ENCODE results near the gene SH3PXD2B.

SH3PXD2B gene

DNA sequence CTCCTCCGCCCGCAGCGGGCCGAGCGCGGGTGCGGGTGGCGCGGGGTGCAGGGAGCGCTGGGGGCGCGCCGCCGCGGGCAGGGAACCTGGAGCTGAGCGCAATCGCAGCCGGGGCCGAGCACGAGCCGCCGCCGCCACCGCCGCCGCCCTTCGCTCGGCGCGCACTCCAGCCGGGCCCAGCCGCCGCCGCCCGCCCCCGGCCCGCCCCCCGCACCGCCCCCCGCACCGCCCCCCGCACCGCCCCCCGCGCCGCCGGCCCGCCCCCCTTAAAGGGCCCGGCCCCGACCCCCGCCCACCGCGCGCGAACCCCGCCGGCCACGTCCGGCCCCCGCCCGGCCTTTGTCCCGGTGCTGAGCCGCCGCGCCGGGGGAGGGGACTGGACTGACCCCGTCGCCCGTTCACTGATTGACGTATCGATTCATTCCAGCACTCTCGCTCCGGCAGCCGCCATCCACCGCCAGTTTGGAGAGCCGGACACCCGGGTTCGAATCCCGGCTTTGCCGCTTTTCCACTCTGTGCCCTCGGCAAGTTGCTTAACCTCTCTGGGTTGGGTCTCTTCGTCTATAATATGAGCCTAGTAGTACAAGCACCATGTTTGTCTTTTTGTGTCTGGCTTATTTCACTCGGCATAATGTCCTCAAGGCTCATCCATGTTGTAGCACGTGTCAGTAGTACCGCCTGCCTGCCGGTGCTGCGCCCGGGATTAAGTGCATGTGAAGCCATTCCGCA lies at the start of gene SH3PXD2B:
Gene SH3PXD2B (minus strand): TSS at position 168 of the 729 bp plus-strand sequence. CDS start 173 bp downstream, outside the sequence.
- peak; percentile 50 for DNase-seq (ENCODE audit: low read depth)

DNA sequence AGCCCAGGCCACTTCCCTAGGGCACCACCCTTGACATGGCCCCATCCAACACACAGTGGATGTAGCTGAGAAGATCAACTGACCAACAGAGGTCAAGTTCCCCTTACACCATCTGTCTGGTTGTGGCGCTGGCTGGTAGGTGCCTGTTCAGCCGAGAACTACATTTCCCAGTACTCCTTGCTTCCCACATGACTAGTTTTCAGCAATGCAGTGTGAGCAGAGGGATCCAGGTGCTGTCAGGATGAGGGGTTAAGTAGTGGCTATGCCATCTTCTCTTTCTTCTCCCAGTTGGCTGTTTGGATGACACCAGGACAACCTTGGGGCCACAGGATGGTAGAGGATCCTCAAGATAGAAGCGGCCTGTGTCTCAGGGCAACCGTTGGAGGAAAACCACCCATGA lies 48.6 kb upstream of the SH3PXD2B start:
- DNase-seq (ENCODE audit: low read depth), result no peak

DNA sequence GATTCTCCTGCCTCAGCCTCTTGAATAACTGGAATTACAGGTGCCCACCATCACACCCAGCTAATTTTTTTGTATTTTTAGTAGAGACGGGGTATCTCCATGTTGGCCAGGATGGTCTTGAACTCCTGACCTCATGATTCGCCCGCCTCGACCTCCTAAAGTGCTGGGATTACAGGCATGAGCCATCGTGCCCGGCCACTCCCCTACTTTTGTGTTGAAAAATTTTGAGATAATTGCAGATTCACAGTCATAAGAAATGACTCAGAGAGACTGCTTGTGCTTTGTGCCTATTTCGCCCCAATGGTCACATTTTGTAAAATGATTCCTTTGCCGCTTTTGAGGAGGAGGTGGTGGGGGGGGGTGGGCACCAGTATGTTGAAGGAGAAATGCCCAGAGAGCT lies 48.1 kb upstream of the SH3PXD2B start:
- no peak for DNase-seq (ENCODE audit: low read depth)

DNA sequence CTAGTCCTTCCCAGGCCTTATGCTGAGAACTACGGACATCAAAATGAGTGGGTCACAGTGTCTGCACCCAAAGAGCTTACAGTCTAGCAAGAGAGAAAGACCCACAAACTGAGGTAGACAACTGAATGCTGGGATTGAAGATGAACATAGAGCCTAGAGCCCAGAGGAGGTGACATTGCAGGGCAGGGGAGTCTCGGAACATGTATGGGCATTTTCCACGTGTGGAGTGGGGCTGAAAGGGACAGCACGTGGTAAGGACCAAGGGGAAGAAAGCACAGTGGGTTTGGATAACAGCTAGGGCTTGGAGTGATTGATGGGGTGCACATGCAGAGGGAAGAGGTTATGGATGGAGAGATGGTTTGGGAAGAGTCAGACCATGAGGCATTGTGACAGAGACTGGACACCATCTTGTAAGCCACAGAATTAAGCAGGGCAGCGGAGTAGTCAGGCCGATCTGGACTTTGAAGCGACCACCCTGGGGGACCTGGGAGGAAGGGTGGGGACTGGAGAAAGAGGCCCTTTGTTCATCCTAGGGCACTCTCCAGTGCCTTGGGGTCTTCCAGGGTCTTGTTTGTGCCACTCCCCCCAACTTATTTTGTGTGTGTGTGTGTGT lies 47.5 kb upstream of the SH3PXD2B start:
- no peak for DNase-seq (ENCODE audit: low read depth)

DNA sequence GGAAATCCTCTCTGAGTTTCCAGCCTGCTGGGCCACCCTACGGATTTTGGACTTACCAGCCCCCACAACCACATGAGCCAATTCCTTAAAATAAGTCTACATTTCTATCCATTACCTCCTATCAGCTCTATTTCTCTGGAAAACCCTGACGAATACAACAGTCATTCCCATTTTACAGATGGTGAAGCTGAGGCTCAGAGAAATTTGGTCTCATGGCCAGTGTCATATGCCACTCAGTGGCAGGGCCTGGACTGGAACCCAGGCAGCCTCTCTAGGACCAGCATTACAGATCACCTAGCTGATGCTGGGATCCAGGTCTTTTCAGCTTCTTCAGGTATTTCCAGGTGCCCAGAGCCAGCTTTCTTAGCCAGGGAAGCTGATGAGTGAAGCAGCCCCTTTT lies 45.0 kb upstream of the SH3PXD2B start:
- DNase-seq (ENCODE audit: low read depth), result no peak

DNA sequence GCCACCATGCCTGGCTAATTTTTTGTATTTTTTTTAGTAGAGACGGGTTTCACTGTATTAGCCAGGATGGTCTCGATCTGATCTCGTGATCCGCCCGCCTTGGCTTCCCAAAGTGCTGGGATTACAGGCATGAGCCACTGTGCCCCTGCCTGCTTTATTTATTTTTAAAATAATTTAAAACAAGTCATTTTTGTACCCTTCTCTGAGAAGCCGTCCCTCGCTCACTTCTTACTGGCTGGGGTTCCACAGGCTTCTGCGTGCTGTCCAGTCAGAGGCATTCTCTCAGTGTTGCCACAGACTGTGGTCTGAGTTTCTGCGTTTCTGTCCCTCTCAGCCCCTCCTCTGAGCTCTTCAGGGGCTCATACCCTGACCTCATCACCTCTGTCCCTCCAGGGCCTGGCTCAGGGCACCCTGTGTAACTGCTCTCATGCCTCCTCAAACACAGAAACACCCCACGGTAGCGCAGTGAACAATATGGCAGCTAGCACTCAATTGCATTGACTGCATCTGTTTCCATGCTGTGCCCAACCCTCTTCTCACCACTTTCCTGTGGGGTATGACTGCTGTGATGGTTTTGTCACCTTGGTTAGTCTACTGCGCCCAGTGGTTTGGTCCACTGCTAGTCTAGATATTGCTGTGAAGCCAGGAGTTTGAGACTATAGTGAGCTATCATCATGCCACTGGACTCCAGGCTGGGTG lies 44.3 kb upstream of the SH3PXD2B start:
- DNase-seq (ENCODE audit: low read depth), result no peak

DNA sequence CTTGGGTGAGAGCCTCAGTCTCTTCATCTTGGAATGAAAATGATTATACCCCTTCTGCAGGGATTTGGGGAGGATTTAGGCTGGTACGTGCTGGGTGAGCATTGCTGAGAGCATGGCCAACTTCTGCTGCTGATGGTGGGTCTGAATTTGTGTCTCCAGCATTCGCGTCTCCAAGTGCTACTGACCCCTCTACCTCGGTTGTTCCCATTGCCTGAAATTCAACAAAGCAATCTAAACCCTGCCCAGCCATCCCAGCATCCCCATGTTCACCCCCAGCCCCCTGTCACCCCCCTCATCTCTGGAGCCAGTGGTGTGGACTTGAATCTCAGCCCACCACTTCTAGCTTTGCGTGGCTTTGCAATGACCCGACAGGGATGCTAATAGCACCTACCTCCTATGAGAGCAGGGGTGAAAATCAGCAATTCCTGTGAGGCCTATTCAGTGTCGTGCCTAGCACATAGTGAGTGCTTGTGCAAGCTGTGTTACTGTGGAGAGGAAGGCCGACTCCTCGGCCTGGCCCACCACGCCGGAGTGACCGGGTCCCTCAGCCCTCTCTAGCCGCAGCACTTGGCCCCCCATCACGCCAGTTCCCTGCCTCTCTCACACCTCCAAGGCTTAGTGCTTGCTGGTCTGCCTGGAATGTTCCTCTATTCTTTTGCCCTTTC lies 43.4 kb upstream of the SH3PXD2B start:
- no peak for DNase-seq (ENCODE audit: low read depth)

DNA sequence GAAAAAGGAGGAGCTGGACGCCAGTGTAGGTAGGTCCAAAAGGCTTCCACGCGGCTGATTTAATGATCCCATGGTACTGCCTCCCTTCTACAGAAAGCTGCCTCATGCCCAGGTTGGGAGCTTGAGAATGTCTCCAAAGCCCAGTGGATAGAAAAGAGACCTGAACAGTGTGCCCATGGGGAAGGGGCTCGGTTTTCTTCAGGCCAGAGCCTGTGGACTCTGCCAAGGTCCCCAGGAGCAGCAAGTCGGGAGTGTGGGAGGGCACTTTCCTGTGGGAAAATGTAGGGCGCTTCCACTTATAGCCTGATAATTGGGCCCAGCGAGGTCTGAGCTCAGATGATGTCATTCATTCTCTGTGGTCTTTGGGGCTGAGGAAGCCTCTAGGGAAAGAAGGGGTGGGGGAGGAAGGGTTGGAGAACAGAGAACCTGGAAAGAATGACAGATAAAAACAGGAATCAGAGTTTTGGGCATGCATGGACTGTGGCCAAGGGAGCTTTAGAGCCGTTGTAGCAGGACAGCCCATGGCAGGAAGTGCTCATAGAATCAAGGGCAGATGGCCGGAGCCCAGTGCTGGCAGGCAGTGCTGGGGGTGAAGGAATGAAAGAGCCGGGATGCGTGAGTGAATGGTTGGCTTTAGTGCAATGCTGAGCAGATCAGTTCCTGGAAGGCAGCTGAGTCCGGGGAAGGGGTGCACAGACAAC lies 42.5 kb upstream of the SH3PXD2B start:
- peak; percentile 23 for DNase-seq (ENCODE audit: low read depth)

DNA sequence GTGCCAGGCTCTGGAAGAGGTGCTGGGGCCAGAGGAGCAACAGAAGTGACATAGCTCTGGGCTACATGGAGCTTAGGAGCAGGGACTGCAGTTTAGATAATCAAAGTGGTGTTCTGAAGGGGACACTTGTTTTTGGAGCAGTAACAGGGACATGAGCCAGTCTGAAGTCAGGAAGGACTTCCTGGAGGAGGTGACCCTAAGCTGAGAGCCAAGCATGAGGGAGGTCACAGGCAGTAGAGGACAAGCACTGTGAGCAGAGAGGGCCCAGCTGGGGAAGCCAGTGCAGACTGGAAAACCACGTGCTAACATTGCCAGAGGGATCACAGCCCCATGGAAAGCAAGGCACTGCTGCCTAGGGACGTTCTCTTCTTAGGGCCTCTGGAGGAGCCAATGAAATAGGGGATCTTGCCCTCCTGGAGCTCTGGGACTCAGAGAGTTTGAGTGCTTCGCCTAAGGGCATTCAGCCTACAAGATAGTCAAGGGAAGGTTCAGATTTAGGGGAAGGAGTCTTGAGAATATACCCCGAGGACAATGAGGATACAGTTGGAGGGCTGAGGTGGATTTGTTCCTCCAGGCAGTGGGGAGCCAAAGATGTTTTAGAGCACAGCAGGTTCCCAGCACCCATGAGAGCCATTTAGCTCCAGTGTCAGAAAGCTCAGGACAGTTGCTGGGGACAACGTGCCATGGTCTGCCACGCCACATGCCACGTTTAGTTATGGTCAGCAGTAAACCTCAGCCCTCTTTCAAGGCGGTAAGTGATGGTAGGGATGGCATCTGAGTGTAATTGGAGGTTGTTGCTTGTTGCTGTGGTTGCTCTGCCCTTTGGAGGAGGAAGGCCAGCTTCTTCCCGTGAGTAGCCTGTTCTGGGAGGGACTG lies 40.5 kb upstream of the SH3PXD2B start:
- DNase-seq (ENCODE audit: low read depth), result no peak

DNA sequence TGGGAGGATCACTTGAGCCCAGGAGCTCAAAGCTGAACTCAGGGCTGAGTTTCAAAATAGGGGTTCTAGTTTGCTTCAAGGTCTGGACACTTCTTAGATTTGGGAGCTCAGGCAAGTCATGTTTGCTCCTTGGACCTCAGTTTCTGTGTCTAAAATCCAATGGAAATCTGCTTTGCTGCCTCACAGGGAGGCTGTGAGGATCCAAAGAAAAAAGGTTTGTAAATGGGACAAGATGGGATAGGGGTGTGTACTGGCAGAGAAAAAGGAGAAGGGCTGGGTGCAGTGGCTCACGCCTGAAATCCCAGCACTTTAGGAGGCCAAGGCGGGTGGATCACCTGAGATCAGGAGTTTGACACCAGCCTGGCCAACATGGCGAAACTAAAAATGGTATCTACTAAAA lies 39.6 kb upstream of the SH3PXD2B start:
- no peak for DNase-seq (ENCODE audit: low read depth)

DNA sequence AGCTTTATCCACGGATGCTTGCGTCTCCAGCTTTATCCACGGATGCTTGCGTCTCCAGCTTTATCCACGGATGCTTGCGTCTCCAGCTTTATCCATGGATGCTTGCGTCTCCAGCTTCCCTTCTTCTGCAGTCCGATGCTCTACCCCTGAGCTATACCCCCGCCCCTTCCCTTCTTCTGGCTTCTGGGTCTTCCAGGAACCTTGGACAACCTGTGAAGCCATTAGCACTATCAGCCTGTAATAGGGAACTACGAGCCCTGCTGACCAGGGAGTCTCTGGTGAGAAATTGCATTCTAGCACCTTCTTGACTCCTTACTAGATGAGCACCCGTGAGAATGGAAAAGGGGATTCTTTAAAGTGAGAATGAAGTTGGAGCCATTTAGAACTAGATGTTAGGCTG lies 39.1 kb upstream of the SH3PXD2B start:
- no peak for DNase-seq (ENCODE audit: low read depth)

DNA sequence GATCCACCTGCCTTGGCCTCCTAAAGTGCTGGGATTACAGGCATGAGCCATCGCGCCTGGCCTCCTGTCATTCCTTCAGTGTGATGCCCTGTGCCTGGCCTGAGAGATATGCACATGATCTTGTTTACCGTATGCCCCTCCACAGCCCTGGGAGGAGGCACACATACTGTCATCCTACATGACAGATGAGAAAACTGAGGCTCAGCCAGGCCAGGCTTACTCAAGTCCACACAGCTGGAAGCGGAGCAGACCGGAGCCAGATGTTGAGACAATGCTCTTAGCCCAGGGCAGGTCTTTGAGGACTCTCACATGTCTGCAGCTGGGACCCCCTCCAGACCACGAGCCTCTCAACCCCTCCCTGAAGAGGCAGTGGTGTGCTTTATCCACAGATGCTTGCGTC lies 38.7 kb upstream of the SH3PXD2B start:
- DNase-seq (ENCODE audit: low read depth), result no peak

DNA sequence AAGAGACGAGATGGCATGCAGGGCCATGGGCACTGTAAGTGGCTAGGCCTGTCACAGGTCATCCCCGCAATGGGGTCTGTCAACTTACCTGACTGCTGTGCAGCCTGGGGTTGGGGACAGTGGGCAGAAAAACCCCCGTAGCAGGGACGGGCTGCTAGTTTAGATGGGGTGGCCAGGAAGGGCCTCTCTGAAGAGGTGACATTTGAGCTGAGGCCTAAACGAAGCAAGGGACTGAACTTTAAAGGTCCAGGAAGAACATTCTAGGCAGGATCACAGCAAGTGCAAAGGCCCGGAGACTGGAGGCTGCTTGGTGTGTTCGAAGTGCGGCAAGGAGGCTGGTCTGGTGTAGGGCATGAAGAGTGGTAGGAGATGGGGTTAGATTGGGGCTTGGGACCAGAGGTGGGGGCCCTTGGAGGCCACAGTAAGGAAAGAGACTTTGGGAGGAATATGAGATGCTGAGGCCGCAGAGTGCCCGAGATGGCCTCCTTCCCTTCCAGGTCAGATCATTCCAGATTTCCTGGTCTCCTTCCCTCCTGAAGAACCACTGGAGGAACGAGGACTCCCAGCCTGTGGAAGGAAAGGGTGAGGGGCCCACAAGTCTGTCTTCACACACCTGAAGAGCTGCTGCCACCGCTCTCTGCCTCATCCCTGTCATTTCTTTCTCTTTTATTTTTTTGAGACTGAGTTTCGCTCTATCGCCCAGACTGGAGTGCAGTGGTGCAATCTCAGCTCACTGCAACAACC lies 37.9 kb upstream of the SH3PXD2B start:
- no peak for DNase-seq (ENCODE audit: low read depth)

DNA sequence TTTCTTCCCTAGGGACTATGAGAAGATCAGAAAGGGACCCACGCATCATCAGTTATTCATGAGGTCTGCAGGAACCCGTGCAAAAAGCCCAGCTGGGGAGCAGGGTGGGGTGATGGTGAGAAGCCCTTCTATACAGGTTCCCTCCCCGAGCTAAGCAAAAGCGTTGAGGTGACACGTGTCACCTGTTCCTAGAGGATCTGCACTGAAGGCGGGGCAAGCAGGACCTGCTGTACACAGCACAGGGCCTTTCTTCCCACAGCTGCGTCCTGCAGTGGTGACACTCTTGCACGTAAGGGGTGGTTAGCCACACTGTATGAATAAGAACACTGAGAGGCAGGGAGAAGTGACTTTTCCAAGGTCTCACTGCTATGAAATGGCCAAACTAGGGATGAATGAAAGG lies 37.2 kb upstream of the SH3PXD2B start:
- no peak for DNase-seq (ENCODE audit: low read depth)

DNA sequence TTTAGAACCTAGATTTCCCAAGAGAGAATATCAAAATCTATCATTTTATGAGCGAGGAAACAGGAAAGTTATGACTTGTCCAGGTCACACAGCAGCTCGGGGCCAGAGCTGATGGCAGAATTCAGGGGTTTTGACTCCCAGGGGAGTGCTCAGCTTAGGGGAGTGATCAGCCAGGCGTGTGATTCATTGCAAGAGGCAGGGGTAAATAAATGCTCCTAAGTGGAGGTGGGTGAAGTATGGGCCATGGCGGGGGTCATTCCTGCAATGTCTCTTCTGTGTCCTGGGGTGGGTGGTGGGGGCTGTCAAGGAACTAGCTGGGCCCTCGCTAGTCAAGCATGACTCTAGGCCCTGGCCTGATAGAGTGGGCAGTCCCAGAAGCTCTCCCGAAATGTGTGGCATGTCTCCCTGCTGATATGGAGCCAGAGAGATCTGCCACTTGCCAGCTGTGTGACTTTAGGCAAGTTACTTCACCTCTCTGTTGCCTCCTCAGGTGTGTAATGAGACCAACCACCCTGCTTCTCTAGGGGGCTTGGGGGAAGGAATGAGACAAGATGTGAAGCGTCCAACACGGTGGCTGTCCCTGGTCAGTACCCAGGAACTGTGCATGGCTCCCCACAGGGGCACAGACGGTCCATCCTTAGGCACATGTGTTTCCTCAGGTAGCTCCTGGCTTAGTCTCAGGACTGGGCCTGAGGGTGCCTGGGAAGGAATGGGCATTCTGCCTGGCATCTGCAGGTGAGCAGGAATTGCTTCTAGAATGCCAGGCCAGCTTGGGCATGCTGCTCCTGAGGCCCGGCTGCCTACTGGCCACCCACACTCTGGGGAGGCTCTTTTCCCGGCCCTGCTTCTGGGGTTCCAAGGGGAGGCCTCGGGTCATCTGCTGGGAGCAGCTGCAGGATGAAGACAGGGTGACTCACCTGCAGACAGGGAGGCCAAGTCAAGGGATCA lies 36.5 kb upstream of the SH3PXD2B start:
- DNase-seq (ENCODE audit: low read depth), result no peak

DNA sequence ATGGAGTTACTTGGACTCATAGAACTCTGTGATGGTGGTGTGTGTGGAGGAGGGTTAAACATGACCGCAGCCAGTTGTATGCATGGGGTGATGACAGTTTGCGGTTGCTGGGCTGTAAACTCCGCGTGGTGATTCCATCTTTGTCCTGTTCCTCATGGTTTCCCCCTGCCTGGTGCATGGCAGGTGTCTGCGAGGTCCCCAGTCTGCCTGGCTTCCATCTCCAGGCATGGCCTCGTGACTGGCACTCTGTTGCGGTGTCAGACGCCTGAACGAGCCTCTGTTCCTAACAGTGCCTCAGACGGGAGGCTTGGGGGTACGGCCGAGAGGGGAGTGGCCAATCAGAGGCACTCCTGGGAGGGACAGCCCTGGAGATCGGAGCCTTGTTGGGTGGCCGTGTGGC lies 33.9 kb upstream of the SH3PXD2B start:
- DNase-seq (ENCODE audit: low read depth), result no peak

DNA sequence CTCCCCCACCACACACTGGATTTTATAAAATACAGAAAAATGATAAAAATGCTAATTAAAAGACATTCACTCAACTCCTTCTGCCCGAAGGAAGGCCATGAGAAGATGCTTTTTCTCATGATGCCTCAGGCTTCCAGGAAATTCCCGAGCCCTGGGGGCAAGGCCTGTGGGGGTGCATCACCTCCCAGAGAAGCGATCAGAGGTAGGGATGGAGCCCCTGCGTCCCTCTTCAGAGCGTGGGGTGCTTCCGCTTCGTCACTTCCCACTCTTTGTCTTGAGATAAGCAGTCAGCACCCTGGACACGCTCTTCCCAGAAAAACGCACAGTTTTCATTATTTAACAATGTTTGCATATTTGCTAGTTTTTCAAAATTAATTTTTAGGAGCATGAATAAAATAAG lies 33.3 kb upstream of the SH3PXD2B start:
- no peak for DNase-seq (ENCODE audit: low read depth)

DNA sequence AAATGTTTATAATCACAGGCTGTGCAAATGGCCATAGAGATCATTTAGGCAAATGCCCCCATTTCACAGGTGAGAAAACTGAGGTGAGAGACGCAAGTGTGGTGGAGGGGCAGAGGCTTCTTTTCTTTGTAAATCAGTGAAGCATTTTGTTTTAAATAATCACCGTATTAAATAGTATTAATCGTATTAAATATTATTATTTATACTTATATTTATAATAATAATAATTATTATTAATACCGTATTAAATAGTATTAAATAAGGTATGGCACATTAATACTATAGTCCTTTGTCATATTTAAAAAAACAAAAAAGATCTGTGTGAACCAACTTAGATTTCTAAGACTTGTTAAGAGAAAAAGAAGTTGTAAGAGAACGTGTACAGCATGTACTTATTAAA lies 32.6 kb upstream of the SH3PXD2B start:
- no peak for DNase-seq (ENCODE audit: low read depth)

DNA sequence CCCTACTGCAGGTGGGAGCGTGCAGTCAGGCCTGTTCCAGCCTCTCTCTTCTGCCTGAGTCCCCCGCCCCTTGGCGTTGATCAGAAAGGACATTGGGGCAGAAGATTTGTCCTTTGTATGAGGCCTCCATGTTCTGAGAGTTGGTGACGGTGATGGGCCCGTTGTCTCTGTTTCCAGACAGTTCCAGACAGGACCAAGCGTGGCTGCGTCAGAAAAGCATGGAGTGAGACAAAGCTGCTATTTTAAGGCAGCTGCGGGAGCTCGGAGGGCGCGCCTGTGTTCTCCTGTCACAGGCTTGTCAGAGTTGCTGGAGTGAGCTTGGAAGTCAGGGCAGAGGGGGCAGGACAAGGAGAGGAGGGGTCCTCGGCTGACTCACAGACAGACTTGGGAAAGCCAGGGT lies 32.1 kb upstream of the SH3PXD2B start:
- no peak for DNase-seq (ENCODE audit: low read depth)

Data from amniotic epithelial cell (primary cell).